Fibroblast of pulmonary artery (primary cell): ENCODE measurements around the gene HTR1E.
"Not testable (repeated sequence)": the region's sequence is repeated elsewhere in the genome, so short reads cannot be mapped to it uniquely, and the experiment has no call there.

Experiments
- DNase-seq: peaks from one replicate; pipeline ENCODE4 v3.0.0-alpha.2; 2010; ENCODE audit warnings: low read depth
- H3K4me3 ChIP-seq: replicated peaks from 2 replicates; pipeline ENCODE4 v1.5.1; 2011; ENCODE audit warnings: low read depth, mild to moderate bottlenecking, control low read depth, low read length, moderate library complexity
- TF ChIP-seq, protein P1 (sequence below): IDR thresholded peaks from 2 replicates; pipeline ENCODE4 v1.5.1; 2011; ENCODE audit warnings: mild to moderate bottlenecking, control low read depth, low read length, inconsistent platforms; ENCODE audit errors: missing control alignments

The HTR1E gene

GRCh38 chr6:86937219-86938079, at the start of gene HTR1E:
Gene HTR1E (plus strand): TSS chr6:86937528. CDS start chr6:87015335, 77,807 bp downstream.
- H3K4me3 ChIP-seq = peak within 1 kb of the TSS; percentile 17
- DNase-seq = peak; percentile 27
- TF ChIP-seq, protein P1, sequence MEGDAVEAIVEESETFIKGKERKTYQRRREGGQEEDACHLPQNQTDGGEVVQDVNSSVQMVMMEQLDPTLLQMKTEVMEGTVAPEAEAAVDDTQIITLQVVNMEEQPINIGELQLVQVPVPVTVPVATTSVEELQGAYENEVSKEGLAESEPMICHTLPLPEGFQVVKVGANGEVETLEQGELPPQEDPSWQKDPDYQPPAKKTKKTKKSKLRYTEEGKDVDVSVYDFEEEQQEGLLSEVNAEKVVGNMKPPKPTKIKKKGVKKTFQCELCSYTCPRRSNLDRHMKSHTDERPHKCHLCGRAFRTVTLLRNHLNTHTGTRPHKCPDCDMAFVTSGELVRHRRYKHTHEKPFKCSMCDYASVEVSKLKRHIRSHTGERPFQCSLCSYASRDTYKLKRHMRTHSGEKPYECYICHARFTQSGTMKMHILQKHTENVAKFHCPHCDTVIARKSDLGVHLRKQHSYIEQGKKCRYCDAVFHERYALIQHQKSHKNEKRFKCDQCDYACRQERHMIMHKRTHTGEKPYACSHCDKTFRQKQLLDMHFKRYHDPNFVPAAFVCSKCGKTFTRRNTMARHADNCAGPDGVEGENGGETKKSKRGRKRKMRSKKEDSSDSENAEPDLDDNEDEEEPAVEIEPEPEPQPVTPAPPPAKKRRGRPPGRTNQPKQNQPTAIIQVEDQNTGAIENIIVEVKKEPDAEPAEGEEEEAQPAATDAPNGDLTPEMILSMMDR = peak; percentile 48

DNA sequence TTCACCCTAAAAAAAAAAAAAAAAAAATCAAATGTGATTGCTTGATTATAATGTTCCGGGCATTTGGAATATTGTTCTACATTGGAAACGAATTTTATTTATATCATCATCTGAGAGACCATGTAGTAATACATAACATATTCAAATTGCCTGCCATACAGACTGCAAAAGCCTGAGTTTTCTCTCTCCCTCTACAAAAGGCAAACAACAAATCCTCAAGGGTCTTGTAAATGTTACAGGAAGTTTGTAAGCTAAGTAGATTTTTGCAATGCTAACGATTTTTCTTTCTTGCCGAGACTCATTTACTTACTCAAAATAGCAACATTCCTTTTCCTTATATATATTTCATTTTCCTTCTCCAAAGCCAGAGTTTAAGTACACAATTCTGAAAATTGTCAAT, 49.0 kb upstream of the HTR1E start:
- TF ChIP-seq, protein P1 = no peak
- DNase-seq = no peak
- H3K4me3 ChIP-seq = no peak overlapping the region

DNA sequence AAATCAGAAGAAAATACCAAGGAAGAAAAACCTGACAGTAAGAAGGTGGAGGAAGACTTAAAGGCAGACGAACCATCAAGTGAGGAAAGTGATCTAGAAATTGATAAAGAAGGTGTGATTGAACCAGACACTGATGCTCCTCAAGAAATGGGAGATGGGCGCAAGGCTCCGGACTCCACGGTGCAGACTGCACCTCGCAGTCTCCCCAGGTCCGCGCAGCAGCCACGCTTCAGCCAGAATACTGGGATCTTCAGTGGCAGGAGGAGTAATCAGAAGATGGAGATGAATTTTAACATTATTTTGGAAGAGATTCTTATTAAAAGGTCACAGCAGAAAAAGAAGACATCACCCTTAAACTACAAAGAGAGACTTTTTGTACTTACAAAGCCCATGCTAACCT, 40.1 kb upstream of the HTR1E start:
- not testable (repeated sequence) for H3K4me3 ChIP-seq, DNase-seq

GRCh38 chr6:86913795-86914194, 23.5 kb upstream of the HTR1E start:
- TF ChIP-seq, protein P1 = no peak
- no peak overlapping the region for H3K4me3 ChIP-seq
- DNase-seq = no peak

- TF ChIP-seq, protein P1 = no peak
- DNase-seq = no peak
- H3K4me3 ChIP-seq = no peak overlapping the region
Measured at GRCh38 chr6:86916393-86916792, 20.9 kb upstream of the HTR1E start.

DNA sequence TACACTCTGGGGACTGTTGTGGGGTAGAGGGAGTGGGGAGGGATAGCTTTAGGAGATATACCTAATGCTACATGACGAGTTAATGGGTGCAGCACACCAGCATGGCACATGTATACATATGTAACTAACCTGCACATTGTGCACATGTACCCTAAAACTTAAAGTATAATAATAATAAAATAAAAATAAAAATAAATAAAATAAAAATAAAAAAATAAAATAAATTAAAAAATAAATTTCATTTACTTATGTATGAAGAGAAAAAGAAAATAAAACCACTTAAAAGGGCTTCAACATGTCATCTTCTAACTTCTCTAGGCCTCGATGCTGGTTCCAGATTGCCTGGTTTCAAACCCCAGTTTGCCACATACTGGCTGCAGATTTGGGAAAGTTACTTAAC, 10.2 kb upstream of the HTR1E start:
- not testable (repeated sequence) for DNase-seq, H3K4me3 ChIP-seq

DNA sequence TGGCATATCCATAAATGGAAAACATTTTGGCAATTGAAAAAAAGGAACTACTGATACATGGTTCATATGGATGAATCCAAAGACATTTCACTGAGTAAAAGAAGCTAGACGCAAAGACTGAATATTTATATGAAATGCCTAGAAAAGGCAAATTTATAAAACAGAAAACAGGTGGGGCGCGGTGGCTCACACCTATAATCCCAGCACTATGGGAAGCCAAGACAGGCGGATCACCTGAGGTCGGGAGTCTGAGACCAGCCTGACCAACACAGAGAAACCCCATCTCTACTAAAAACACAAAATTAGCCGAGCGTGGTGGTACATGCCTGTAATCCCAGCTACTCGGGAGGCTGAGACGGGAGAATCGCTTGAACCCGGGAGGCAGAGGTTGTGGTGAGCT, 9.5 kb upstream of the HTR1E start:
- DNase-seq, H3K4me3 ChIP-seq: not testable (repeated sequence)

DNA sequence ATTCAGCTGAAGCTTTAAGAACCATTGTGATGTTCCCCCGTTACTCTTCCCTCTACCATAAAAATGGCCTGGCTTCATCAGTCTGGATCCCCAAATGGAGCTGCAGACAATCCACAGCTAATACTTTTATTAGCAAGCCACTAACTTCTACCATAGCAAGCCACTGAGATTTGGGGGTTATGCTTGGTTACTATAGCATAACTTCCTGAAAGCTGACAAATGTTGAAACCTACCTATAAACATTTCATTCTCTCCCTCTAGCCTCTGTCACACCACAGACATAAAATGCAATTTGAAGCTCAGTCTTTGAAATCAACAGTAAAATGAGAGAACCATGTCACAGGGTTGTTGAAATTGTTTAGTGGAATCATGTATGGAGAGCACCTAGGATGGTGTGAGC, 3.0 kb upstream of the HTR1E start:
- no peak overlapping the region for H3K4me3 ChIP-seq
- TF ChIP-seq, protein P1 = no peak
- DNase-seq = no peak
